ENCODE data around the gene AHNAK.
"Not testable (repeated sequence)": the region's sequence is repeated elsewhere in the genome, so short reads cannot be mapped to it uniquely, and the experiment has no call there.

Gene AHNAK

DNA sequence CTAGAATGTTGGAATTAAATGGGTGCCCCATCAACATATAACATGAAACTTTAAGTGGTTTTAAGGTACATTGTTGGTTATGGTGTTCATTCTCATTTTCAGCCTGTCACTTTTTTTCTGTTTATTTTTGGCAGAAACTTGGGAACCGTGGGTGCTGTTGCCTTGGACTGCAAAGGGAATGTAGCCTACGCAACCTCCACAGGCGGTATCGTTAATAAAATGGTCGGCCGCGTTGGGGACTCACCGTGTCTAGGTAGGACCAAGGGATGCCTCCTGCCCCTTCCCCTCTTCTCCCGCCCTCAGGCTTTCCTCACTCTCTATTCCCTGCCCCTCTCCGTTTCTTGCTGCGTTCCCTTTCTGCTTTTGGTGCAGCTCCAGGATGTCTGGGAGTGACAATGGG is 157.6 kb downstream of the AHNAK start:
- Histone ChIP-seq H3K4me1 (ENCODE audit: control insufficient read depth in 1 of 2, insufficient read depth in 2 of 2, low read length in 2 of 2) (peaks cover 0 to 4% of the 10 kb centered on the region in 2 donors), H3K27me3 (ENCODE audit: control insufficient read depth in 1 of 2, insufficient read depth in 2 of 2, low read length in 2 of 2) (no peaks in the 10 kb centered on the region), H3K9ac (ENCODE audit: low read depth in 1 of 2, low read length in 2 of 2) (no peak overlapping the region), H3K9me3 (ENCODE audit: control insufficient read depth in 1 of 2, low read length in 2 of 2) (no peaks in the 10 kb centered on the region), H3K4me3 (ENCODE audit: low read depth in 1 of 2, low read length in 2 of 2) (no peak overlapping the region), H3K27ac (ENCODE audit: low read depth, low read length) (no peak overlapping the region), H3K36me3 (ENCODE audit: control insufficient read depth in 1 of 2, insufficient read depth in 2 of 2, low read length in 2 of 2) (peaks cover 0 to 3% of the 10 kb centered on the region in 2 donors)

DNA sequence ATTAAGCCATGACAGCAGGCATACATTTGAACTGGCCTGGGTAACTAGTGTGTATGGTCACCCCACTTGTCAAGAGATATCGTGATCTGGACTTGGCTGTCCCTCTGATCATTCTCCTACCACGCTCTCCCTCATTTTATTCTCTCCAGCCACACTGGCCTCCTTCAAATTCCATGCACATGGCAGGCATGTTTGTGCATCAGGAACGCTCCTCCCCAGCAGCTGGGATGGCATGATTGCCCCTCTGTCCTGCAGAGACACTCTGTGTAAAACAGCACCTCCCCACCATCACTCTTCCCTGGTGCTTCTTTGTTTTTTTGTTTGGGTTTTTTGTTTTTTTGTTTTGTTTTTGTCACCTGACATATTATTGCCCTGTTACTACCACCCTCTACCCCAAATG is 159.2 kb downstream of the AHNAK start:
- H3K9me3 ChIP-seq (ENCODE audit: control insufficient read depth in 1 of 2, low read length in 2 of 2): no peaks in the 10 kb centered on the region
- H3K27ac ChIP-seq (ENCODE audit: low read depth, low read length): no peak overlapping the region
- no peak overlapping the region for H3K9ac ChIP-seq (ENCODE audit: low read depth in 1 of 2, low read length in 2 of 2)
- H3K4me3 ChIP-seq (ENCODE audit: low read depth in 1 of 2, low read length in 2 of 2): no peak overlapping the region
- peaks cover 0 to 3% of the 10 kb centered on the region in 2 donors for H3K36me3 ChIP-seq (ENCODE audit: control insufficient read depth in 1 of 2, insufficient read depth in 2 of 2, low read length in 2 of 2)
- H3K27me3 ChIP-seq (ENCODE audit: control insufficient read depth in 1 of 2, insufficient read depth in 2 of 2, low read length in 2 of 2): no peaks in the 10 kb centered on the region
- peaks cover 0 to 4% of the 10 kb centered on the region in 2 donors for H3K4me1 ChIP-seq (ENCODE audit: control insufficient read depth in 1 of 2, insufficient read depth in 2 of 2, low read length in 2 of 2)

DNA sequence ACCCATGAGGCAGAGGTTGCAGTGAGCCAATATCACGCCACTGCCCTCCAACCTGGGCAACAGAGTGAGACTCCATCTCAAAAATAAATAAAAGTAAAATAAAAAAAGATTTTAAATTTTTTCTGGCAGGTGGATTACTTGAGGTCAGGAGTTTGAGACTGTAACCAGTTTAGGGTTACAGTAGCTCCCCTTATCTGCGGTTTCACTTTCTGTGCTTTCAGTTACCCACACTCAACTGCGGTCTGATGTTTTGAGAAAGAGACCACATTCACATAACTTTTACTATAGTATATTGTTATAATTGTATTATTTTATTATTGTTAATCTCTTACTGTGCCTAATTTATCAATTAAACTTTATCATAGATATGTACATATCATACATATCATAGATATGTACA is 160.5 kb downstream of the AHNAK start:
- not testable (repeated sequence) for H3K27ac ChIP-seq (ENCODE audit: low read depth, low read length); H3K9me3 ChIP-seq (ENCODE audit: control insufficient read depth in 1 of 2, low read length in 2 of 2); H3K4me3 ChIP-seq (ENCODE audit: low read depth in 1 of 2, low read length in 2 of 2); H3K4me1 ChIP-seq (ENCODE audit: control insufficient read depth in 1 of 2, insufficient read depth in 2 of 2, low read length in 2 of 2); H3K27me3 ChIP-seq (ENCODE audit: control insufficient read depth in 1 of 2, insufficient read depth in 2 of 2, low read length in 2 of 2); H3K9ac ChIP-seq (ENCODE audit: low read depth in 1 of 2, low read length in 2 of 2); H3K36me3 ChIP-seq (ENCODE audit: control insufficient read depth in 1 of 2, insufficient read depth in 2 of 2, low read length in 2 of 2)

DNA sequence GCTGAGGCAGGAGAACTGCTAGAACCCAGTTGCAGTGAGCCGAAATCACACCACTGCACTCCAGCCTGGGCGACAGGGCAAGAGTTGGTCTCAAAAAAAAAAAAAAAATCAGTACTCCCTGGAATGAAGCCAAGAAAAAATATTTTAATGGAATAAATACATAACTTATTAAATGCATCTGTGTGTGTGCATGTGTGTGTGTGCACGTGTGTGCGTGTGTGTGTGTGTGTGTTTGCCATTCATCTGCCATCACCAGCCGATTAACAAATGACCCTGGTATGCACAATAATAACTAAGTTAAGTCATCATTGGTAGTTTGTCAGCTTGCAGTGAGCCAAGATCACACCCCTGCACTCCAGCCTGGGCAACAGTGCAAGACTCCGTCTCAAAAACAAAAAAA is 162.8 kb downstream of the AHNAK start:
- no peaks in the 10 kb centered on the region for H3K9me3 ChIP-seq (ENCODE audit: control insufficient read depth in 1 of 2, low read length in 2 of 2)
- H3K27ac ChIP-seq (ENCODE audit: low read depth, low read length): no peak overlapping the region
- peaks cover 0 to 4% of the 10 kb centered on the region in 2 donors for H3K4me1 ChIP-seq (ENCODE audit: control insufficient read depth in 1 of 2, insufficient read depth in 2 of 2, low read length in 2 of 2)
- no peaks in the 10 kb centered on the region for H3K27me3 ChIP-seq (ENCODE audit: control insufficient read depth in 1 of 2, insufficient read depth in 2 of 2, low read length in 2 of 2)
- no peaks in the 10 kb centered on the region for H3K36me3 ChIP-seq (ENCODE audit: control insufficient read depth in 1 of 2, insufficient read depth in 2 of 2, low read length in 2 of 2)
- no peak overlapping the region for H3K9ac ChIP-seq (ENCODE audit: low read depth in 1 of 2, low read length in 2 of 2)
- no peak overlapping the region for H3K4me3 ChIP-seq (ENCODE audit: low read depth in 1 of 2, low read length in 2 of 2)
